Stimulated activated memory B cell treated with anti-CD40 and anti-IgM and Interleukin-4, amounts not matched to agents 10 μg/mL and 1 μg/mL and 100 μg/mL, for 72 hours (primary cell): ENCODE results near the gene SLC7A8.
A peak's percentile ranks its signal among the peaks of the same experiment; 100 is the strongest.

ENCODE experiments used
- ATAC-seq: fragments of 150-1000 bp; cut with Tn5 transposase; 2 replicates; pipeline ENCODE4 v1.10.0; 2021
- H3K27ac Mint-ChIP-seq: one replicate; pipeline ENCODE4 v1.8.0; 2022; ENCODE audit warnings: mild to moderate bottlenecking, mixed read lengths
- H3K27me3 Mint-ChIP-seq: one replicate; pipeline ENCODE4 v1.8.0; 2022; ENCODE audit warnings: mixed read lengths
- H3K36me3 Mint-ChIP-seq: one replicate; pipeline ENCODE4 v1.8.0; 2022; ENCODE audit warnings: mixed read lengths
- H3K4me1 Mint-ChIP-seq: one replicate; pipeline ENCODE4 v1.8.0; 2022; ENCODE audit warnings: mixed read lengths
- H3K4me3 Mint-ChIP-seq: one replicate; pipeline ENCODE4 v1.8.0; 2022; ENCODE audit warnings: mild to moderate bottlenecking, moderate library complexity, mixed read lengths
- H3K9me3 Mint-ChIP-seq: one replicate; pipeline ENCODE4 v1.8.0; 2022; ENCODE audit warnings: mixed read lengths

Gene SLC7A8

DNA sequence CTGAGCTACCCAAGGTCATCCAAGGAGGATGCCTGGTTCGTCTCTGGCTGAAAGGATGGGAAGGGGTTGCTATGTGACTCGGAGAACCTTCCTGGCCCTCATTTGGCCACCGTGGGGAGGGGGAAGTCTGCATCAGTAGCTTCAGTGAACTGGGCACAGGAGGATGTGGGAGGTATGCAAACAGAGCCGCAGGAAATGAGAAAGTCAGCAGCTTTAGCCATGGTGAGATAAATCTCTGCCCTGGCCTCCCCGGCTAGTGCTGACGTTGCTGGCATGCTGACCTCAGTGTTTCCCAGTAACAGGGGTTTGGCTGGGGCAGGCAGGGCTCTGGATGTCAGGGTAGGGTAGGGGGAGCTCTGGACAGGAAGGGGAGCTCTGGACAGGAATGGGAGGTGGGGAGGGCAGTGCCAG lies 62.1 kb downstream of the SLC7A8 start:
- Mint-ChIP-seq H3K36me3 (no peaks in the 10 kb centered on the region), H3K27me3 (no peaks in the 10 kb centered on the region), H3K4me1 (peaks cover 32% of the 10 kb centered on the region), H3K9me3 (no peaks in the 10 kb centered on the region), H3K27ac (peak overlapping the region; percentile 83), H3K4me3 (peak overlapping the region; percentile 71)
- ATAC-seq, result peak; percentile 77

DNA sequence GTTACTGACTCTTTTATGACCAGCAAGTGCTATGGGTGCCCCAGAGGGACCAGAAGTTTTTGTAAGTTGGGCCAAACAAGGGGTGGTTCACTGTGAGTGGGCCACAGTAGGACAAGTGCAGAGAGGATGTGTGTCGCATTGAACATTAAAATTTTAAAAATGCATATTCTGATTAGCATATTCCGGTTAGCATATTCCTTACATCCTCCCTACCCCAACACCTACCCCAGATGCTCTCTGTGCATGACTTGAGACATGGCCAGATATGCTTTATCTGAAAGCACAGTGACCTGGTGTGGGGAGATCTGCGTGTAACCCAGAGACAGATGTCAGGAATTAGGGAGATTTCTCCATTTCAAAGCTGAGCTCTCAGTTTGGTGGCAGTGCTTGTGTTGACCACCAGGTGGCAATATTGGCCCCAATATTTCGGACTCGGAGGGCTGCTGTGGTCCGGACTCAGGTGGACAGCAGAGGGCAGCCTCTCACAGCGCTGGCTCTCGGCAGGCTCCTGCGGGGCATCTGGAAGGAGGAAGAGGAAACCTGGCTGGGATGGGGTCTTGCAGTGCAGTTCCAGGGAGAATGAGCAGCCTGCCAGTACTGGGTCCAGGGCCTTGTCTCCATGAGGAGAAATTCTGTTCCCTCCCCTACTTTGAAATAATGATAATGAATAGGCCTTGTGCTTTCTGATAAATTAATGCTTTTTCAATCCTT lies 62.8 kb downstream of the SLC7A8 start:
- H3K4me3 Mint-ChIP-seq, result peak overlapping the region; percentile 71
- peaks cover 32% of the 10 kb centered on the region for H3K4me1 Mint-ChIP-seq

GRCh38 chr14:23119363-23120327 lies 63.8 kb downstream of the SLC7A8 start:
- Mint-ChIP-seq H3K9me3 (no peaks in the 10 kb centered on the region), H3K36me3 (no peaks in the 10 kb centered on the region), H3K4me3 (peak overlapping the region; percentile 1), H3K27me3 (peaks cover 6% of the 10 kb centered on the region), H3K27ac (peak overlapping the region; percentile 83), H3K4me1 (peaks cover 38% of the 10 kb centered on the region)
- ATAC-seq, result peak; percentile 59

More for the DNA sequence above, 62.8 kb downstream of the SLC7A8 start:
- Mint-ChIP-seq H3K27ac (peak overlapping the region; percentile 83), H3K9me3 (no peaks in the 10 kb centered on the region), H3K27me3 (no peaks in the 10 kb centered on the region), H3K36me3 (no peaks in the 10 kb centered on the region)
- peak; percentile 88 for ATAC-seq

DNA sequence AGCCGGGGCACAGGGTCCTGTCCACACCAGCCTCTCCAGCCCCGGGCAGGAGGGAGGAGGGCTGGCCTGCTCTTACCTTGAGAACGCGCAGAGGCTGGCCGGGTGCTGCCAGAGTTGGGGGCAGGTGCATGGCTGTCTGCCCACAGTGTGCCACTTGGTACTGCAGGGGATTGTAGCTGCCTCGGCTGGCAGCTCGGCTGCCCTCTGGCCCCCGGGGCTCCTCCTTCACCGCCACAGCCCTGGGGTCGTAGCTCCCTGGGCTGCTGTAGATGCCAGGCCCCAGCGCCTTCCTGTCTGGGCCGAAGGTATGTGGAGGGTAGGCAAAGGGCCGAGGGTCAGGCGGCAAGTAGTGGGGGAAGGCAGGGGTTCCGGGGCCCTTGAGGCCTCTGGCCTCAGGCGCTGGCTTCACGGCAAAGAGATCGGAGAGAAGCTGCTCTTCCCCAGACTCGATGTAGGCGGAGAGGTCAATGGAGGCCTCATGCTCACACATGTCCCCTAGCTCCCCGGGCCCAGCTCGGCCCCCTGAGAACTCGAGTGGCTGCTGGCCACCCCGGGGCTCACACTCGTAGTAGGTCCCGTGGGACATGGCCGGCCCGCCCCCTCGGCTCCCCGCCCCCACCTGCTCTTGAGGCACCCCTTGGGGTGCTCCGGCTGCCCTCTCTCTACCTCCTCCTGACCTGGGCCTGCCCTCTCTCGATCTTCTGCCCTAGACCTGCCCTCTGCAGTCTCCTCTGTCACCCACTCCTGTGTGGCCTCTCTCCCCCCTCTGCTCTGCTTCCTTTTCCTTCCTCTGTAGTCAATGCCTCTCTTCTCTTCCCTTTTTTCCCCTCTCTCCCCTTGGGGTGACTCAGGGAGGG lies 64.7 kb downstream of the SLC7A8 start, which contains the start of gene CEBPE:
CEBPE (minus strand) TSS at position 750 of the 857 bp plus-strand sequence; CDS start at position 586, 164 bp downstream.
- Mint-ChIP-seq H3K36me3 (no peaks in the 10 kb centered on the region), H3K4me3 (peak within 1 kb of the TSS; percentile 1), H3K9me3 (no peaks in the 10 kb centered on the region), H3K4me1 (peaks cover 42% of the 10 kb centered on the region), H3K27me3 (peaks cover 14% of the 10 kb centered on the region), H3K27ac (peak within 1 kb of the TSS; percentile 83)
- no peak for ATAC-seq

DNA sequence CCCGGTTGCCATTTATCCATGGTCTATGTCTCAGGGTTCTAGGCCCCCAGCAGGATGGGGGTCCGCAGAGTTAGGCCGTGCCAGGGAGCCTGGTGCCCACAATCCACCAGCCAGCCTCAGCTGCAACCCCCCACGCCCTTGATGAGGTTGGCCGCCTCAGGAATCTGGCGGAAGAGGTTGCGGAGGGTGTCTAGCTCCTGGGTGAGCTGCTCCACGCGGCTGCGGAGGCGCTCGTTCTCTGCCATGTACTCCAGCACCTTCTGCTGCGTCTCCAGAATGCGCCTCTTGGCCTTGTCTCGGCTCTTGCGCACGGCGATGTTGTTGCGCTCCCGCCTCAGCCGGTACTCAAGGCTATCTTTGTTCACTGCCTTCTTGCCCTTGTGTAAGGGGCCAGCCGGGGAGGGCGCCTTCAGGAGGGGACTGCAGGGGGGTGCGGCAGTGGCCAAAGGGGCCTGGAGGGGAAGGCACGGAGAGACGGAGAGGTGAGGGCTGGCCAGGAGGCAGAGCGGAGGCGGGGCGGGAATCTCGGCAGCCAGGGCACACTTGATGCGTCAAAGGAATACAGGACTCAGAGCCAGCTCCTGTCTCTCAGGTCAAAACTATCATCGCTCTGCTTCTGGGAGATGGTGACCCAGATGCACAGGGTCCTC lies 66.0 kb downstream of the SLC7A8 start:
- H3K4me1 Mint-ChIP-seq, result peaks cover 42% of the 10 kb centered on the region
- no peaks in the 10 kb centered on the region for H3K36me3 Mint-ChIP-seq
- H3K27me3 Mint-ChIP-seq, result peaks cover 14% of the 10 kb centered on the region
- H3K4me3 Mint-ChIP-seq, result no peak overlapping the region
- H3K27ac Mint-ChIP-seq, result no peak overlapping the region
- H3K9me3 Mint-ChIP-seq, result no peaks in the 10 kb centered on the region
- ATAC-seq, result no peak

DNA sequence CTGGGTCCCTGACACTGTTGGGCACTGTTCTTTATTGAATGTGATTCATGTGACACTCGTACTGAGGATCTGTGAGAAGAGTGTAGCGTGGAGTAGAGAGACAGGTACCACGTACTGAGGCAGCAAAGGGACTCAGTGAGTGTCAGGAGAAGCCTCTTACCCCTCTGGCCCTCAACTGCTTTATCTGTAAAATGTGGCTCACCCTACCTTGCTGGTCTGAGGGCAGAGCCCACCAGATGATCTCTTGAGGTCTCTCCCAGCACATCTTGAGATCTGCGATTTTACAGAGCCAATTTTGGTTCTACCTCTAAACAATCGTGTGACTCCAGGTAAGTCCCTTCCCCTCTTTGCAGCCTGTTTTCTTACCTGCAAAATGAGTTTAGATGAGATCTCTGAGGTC lies 67.5 kb downstream of the SLC7A8 start:
- no peak for ATAC-seq
- H3K36me3 Mint-ChIP-seq, result no peaks in the 10 kb centered on the region
- peaks cover 33% of the 10 kb centered on the region for H3K4me1 Mint-ChIP-seq
- no peak overlapping the region for H3K4me3 Mint-ChIP-seq
- peaks cover 14% of the 10 kb centered on the region for H3K27me3 Mint-ChIP-seq
- H3K9me3 Mint-ChIP-seq, result no peaks in the 10 kb centered on the region
- H3K27ac Mint-ChIP-seq, result no peak overlapping the region

DNA sequence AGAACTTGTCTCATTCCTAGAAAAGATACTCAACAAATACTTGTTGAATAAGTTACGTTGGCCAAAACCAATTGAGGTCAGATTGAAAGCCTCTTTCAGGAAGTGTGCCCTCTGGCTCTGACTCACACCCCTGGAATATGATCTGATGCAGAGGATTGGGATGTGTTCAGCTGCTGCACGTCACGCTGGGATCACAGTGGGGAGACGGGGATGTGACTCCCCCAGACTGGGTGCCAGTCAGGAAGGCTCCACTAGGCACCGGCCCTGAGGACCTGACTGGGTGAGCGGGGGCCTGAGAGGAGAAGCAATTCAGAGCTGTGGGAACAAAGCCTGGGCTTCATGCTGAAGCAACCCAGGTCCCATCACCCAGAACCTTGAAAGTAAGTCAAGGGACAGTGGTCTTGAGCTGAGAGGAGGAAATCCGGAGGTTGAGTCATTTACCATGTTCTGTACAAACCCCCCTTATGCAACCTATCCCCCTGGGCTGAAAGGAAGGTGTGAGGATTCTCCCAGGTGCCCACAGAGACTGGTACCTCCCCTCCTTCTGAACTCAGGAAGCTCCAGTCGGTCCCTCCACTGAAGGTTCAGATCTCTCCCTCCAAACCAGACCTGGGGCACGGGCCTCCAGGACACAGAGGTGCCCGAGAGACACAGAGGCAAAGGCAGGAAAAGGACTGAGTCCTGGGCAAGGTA lies 68.3 kb downstream of the SLC7A8 start:
- Mint-ChIP-seq H3K27ac (no peak overlapping the region), H3K4me3 (no peak overlapping the region), H3K4me1 (peaks cover 26% of the 10 kb centered on the region), H3K36me3 (no peaks in the 10 kb centered on the region), H3K9me3 (no peaks in the 10 kb centered on the region), H3K27me3 (peaks cover 14% of the 10 kb centered on the region)
- no peak for ATAC-seq

- no peak overlapping the region for H3K4me3 Mint-ChIP-seq
- no peaks in the 10 kb centered on the region for H3K9me3 Mint-ChIP-seq
- H3K36me3 Mint-ChIP-seq, result no peaks in the 10 kb centered on the region
- ATAC-seq, result no peak
- peaks cover 21% of the 10 kb centered on the region for H3K4me1 Mint-ChIP-seq
- H3K27ac Mint-ChIP-seq, result no peak overlapping the region
- peaks cover 14% of the 10 kb centered on the region for H3K27me3 Mint-ChIP-seq
Observed at GRCh38 chr14:23114669-23115038, 68.8 kb downstream of the SLC7A8 start.

- ATAC-seq, result no peak
- Mint-ChIP-seq H3K4me3 (no peak overlapping the region), H3K4me1 (peaks cover 15% of the 10 kb centered on the region), H3K9me3 (no peaks in the 10 kb centered on the region), H3K36me3 (no peaks in the 10 kb centered on the region), H3K27me3 (peaks cover 14% of the 10 kb centered on the region), H3K27ac (no peak overlapping the region)
Observed at GRCh38 chr14:23114120-23114458, 69.4 kb downstream of the SLC7A8 start.

DNA sequence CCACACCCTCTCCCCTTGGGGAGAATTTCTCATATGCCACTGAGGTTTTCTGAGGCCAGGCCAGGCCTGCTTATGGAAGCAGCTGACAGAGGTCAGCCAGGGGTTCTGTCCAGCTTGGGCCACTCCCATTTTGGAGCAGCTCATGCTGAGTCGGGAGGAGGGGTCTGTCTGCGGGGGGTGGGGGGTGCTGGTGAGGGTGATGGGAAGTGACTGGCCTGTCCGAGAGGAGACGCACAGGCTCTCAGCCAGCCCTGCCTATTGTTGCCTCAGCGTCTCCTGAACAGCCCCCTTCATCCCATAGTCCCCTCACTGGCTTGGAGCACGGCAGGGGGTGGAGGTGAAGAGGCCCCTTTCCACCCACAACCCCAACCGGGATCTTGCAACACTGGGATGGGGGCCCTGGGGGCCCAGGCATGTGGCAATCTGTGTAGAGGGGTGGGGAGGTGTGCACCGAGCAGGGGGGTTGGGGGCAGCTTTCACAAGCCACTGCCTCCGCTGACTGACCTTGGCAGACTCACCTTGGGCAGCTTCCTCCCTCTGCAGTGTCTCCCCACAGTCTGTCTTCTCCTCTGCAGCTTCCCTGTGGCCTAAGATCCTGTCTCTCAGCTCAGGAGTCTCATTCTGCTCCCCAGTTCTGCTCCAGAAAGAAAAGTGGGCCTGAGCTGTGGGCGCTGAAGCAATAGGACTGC lies 69.9 kb downstream of the SLC7A8 start:
- ATAC-seq, result no peak
- no peaks in the 10 kb centered on the region for H3K36me3 Mint-ChIP-seq
- no peak overlapping the region for H3K27ac Mint-ChIP-seq
- no peaks in the 10 kb centered on the region for H3K9me3 Mint-ChIP-seq
- no peak overlapping the region for H3K4me3 Mint-ChIP-seq
- H3K4me1 Mint-ChIP-seq, result peaks cover 10% of the 10 kb centered on the region
- H3K27me3 Mint-ChIP-seq, result peaks cover 14% of the 10 kb centered on the region

DNA sequence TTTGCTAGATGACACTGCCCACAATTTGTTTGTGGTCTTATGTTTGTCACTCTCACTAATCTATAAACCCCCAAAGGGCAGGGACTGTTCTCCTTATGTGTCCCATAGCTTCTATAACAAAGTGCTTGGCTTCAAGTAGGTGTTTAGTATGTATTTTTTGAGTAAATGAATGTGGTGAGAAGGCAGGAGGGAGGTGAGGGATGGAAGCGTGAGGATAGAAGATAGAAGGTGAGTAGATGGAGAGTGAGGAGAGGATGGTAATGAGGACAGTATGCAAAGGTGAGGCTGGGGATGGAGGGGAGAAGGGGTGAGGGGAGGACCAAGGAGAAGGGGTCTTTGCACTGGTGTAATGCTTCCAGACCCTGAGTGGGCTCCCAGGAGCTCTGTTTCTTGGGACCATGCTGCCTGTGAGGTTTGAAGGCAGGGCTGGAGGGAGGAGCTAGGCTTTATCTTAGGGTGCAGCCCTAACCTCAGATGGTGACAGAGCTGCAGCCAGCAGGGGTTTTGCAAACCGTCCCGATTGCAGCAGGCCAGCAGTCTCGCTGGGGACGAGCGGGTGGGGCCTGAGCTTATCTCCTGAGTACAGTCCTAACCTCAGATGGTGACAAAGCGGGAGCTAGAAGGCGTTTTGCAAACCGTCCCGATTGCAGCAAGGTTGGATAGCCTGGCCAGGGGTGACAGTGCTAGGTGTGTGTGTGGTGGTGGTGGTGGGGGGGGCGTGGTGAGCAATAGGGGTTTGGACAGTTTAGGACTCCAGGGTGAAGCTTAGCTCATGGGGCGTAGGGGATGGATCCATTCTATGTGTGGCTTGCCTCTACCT lies 70.9 kb downstream of the SLC7A8 start:
- H3K27me3 Mint-ChIP-seq, result peaks cover 14% of the 10 kb centered on the region
- H3K4me3 Mint-ChIP-seq, result no peak overlapping the region
- H3K36me3 Mint-ChIP-seq, result no peaks in the 10 kb centered on the region
- ATAC-seq, result no peak
- H3K27ac Mint-ChIP-seq, result no peak overlapping the region
- H3K9me3 Mint-ChIP-seq, result no peaks in the 10 kb centered on the region
- peaks cover 10% of the 10 kb centered on the region for H3K4me1 Mint-ChIP-seq

GRCh38 chr14:23110579-23111365 lies 72.7 kb downstream of the SLC7A8 start:
- Mint-ChIP-seq H3K27me3 (peaks cover 14% of the 10 kb centered on the region), H3K4me1 (peaks cover 17% of the 10 kb centered on the region), H3K9me3 (no peaks in the 10 kb centered on the region), H3K27ac (no peak overlapping the region), H3K4me3 (no peak overlapping the region), H3K36me3 (no peaks in the 10 kb centered on the region)
- no peak for ATAC-seq
